Pancreas (tissue), 10 donors: ENCODE data around the gene PANK1. TPM values are rescaled to one million over a fixed set of nuclear protein-coding genes. Genes with fewer than 3 reads are reported as not detected.

Source experiments
- ATAC-seq, 4 donors: fragments of 200-7000 bp; cut with Tn5 transposase; one replicate each; pipeline versions ENCODE4 v1.8.0 to v1.9.1; 2020; ENCODE audit warnings: mild to moderate bottlenecking in 4 of 4, moderate library complexity in 4 of 4
- DNase-seq, 6 donors: peaks; one replicate each; pipeline ENCODE4 v3.0.0-alpha.2; 2020
- FAIRE-seq: peaks from 2 replicates; lab custom pipeline; 2012; peaks lifted over from hg19 to GRCh38; lab: Jason Lieb, UNC
- H3K27ac ChIP-seq, 4 donors: fragments of 200-600 bp; sonication (generic); 1 replicate in 3 of 4; 2 replicates in 1 of 4; pipeline versions ENCODE4 v1.5.0 to v1.8.0; 2020
- H3K27me3 ChIP-seq, 4 donors: fragments of 200-600 bp; one replicate each; pipeline ENCODE4 v1.8.0; 2021
- H3K36me3 ChIP-seq, 3 donors: fragments of 200-600 bp; sonication (generic) in 1 of 3; one replicate each; pipeline versions ENCODE4 v1.5.0 to v1.8.0; 2020 to 2021
- H3K4me1 ChIP-seq, 3 donors: fragments of 200-600 bp; one replicate each; pipeline ENCODE4 v1.8.0; 2021
- H3K4me3 ChIP-seq, 4 donors: fragments of 200-600 bp; sonication (generic) in 2 of 4; one replicate each; pipeline versions ENCODE4 v1.5.0 to v1.8.0; 2020 to 2021
- H3K9me3 ChIP-seq, 4 donors: fragments of 200-600 bp; one replicate each; pipeline ENCODE4 v1.8.0; 2021
- CTCF ChIP-seq, 4 donors: fragments of 200-600 bp; sonication (generic) in 3 of 4; IDR thresholded peaks; one replicate each; pipeline versions ENCODE4 v1.5.0 to v1.8.0; 2021; ENCODE audit warnings: antibody characterized with exemption in 4 of 4
- WGBS, 2 donors: extraction: QIAGEN DNeasy Blood & Tissue Kit; methylation state at CpG; one replicate each; pipeline ENCODE4 v1.1.7; 2013; 5-methylcytosine and 5-hydroxymethylcytosine counted together
- intact Hi-C, 3 donors: fragments of 100-400 bp; cut with DNase I; formaldehyde crosslinking; loops; one replicate each; pipeline versions ENCODE4 v1.11.1 to v1.14.2; 2022
- polyA plus RNA-seq, 2 donors: library from polyadenylated mRNA; stranded (reverse); fragments of 200-250 nt; gene quantifications; one replicate each; pipeline ENCODE4 v1.2.3, GENCODE V29; 2013
- total RNA-seq, 6 donors: library from RNA; stranded (reverse); fragmentation: NEBNext Ultra II Directional in 4 of 6; extraction: Animal tissue kit (Norgen Biotek cat#: 25700) in 4 of 6; gene quantifications; one replicate each; pipeline versions ENCODE4 v1.2.1 to v1.2.4, GENCODE V29; 2021 to 2023
- donor health status: healthy with polysubstance abuse.
- donor health status: DM: no; HTN: no; CAD: no; lungs with moderate emphysema.
- donor health status: DM: no; HTN: no; CAD: no.
- donor health status: control.
- donor health status: control.
- donor health status: Bipolar disorder and iron deficiency.
- donor health status: DM: yes; HTN: yes; CAD: no.
- donor health status: DM: no; HTN: no; CAD: no.
- donor health status: DM: no; HTN: no; CAD: no.
- donor health status: DM: yes; HTN: yes; CAD: no.

PANK1 gene
- total and polyA plus RNA-seq, 8 donors = 0.46 to 3.5 (median 2.3) TPM

- WGBS, 2 donors = 59 to 68% methylated on average over 3 of the region's 3 CpGs
- intact Hi-C loops = no loop called here
These were observed 18.1 kb upstream of the PANK1 start for GRCh38 chr10:89663144-89663543.

GRCh38 chr10:89662596-89662995, 17.6 kb upstream of the PANK1 start:
- DNase-seq (no peak), ATAC-seq (no peak), FAIRE-seq (no peak)
- Histone ChIP-seq H3K4me1 (no peaks in the 10 kb centered on the region), H3K27me3 (no peaks in the 10 kb centered on the region), H3K9me3 (no peaks in the 10 kb centered on the region), H3K4me3 (no peak overlapping the region), H3K36me3 (no peaks in the 10 kb centered on the region), H3K27ac (no peak overlapping the region)
- whole genome bisulfite sequencing, 2 donors = 90 to 98% methylated on average over 2 of the region's 2 CpGs
- TF ChIP-seq CTCF (IDR thresholded peaks at IDR 0.05) = no peak
- intact Hi-C loops = no loop called here

More at GRCh38 chr10:89663144-89663543, 18.1 kb upstream of the PANK1 start:
- H3K36me3 ChIP-seq = no peaks in the 10 kb centered on the region
- H3K27me3 ChIP-seq = no peaks in the 10 kb centered on the region
- FAIRE-seq (no peak), DNase-seq (no peak), ATAC-seq (no peak)
- H3K4me3 ChIP-seq = no peak overlapping the region
- no peak overlapping the region for H3K27ac ChIP-seq
- TF ChIP-seq CTCF (IDR thresholded peaks at IDR 0.05) = no peak
- H3K4me1 ChIP-seq = no peaks in the 10 kb centered on the region
- no peaks in the 10 kb centered on the region for H3K9me3 ChIP-seq

DNA sequence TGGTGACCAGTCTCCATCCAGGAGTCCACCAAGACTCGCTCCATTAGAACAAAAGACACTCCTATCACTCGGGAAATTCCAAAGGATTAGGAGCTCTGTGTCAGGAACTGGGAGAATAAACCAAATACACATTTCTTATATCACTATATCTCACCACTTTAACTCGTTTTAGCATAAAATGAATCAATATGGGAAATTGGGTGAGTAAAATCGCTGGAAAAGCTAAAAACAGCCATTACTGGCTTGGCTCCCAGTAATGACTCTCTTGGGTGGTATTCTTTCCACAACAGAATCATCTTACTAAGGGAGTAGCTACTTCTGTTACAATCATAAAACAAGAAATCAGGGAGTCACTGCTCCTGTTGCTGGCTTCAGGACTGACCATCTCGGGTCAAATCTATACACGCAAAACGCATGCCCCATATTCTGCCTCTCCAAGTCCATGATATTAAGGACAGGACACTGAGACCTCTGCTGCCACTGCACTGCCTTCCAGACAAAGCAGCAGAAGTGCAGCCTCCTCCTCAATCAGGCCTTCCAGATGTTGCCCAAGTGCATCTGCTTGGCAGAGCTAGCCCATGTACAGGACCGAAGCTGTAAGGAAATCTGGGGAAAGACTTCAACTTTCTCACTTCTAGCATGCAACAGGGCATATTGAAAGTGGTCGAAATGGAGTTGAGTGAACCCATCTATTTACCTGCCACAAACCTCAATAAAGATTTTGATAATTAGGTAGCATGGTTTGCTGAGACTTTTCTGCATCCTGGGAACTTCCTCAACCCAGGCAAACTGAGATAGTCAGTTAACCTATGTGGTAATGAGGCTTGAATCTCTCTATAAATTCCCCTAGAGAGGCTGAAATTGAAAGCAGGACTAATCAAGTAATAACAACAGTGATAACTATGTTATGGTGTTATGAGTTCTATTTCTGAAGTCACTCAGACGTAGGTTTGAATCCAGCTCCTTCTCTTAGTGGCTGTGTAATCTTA, 14.4 kb upstream of the PANK1 start:
- no peak for DNase-seq
- H3K36me3 ChIP-seq = no peaks in the 10 kb centered on the region
- no peaks in the 10 kb centered on the region for H3K4me1 ChIP-seq
- H3K27me3 ChIP-seq = no peaks in the 10 kb centered on the region
- FAIRE-seq = no peak
- H3K27ac ChIP-seq = no peak overlapping the region
- H3K9me3 ChIP-seq = no peaks in the 10 kb centered on the region
- ATAC-seq = no peak
- intact Hi-C loops = no loop called here
- TF ChIP-seq CTCF (IDR thresholded peaks at IDR 0.05) = no peak
- WGBS, 2 donors = 78 to 82% methylated on average over 10 of the region's 10 CpGs
- H3K4me3 ChIP-seq = no peak overlapping the region

DNA sequence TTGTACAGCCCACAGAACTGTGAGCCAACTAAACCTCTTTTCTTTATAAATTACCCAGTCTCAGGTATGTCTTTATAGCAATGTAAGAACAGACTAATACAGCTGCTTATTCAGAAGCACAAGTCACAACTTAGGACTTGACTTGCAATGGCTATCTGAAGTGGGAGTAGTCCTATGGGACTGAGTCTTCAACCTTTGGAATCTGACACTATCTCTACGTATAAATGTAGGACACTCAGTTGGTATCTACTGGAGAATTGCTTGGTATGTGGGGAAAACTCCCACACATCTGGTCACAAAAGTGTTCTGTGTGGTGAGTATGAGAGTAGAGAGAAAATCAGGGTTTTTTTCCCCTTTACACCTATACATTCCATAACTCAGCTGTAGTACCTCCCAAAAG, 12.3 kb upstream of the PANK1 start:
- H3K36me3 ChIP-seq = no peaks in the 10 kb centered on the region
- no peak for TF ChIP-seq CTCF (IDR thresholded peaks at IDR 0.05)
- no peaks in the 10 kb centered on the region for H3K9me3 ChIP-seq
- no peak for FAIRE-seq
- no peak overlapping the region for H3K27ac ChIP-seq
- no peaks in the 10 kb centered on the region for H3K27me3 ChIP-seq
- no peak for ATAC-seq
- WGBS, 2 donors = 67 to 90% methylated on average over 1 of the region's 1 CpG
- DNase-seq = no peak
- H3K4me1 ChIP-seq = no peaks in the 10 kb centered on the region
- H3K4me3 ChIP-seq = no peak overlapping the region
- intact Hi-C loops = no loop called here

- no peaks in the 10 kb centered on the region for H3K36me3 ChIP-seq
- no peak for ATAC-seq
- H3K4me1 ChIP-seq = no peaks in the 10 kb centered on the region
- intact Hi-C loops = no loop called here
- H3K9me3 ChIP-seq = no peaks in the 10 kb centered on the region
- H3K4me3 ChIP-seq = no peak overlapping the region
- DNase-seq = no peak
- FAIRE-seq = no peak
- H3K27me3 ChIP-seq = no peaks in the 10 kb centered on the region
- H3K27ac ChIP-seq = no peak overlapping the region
- 37 to 41% methylated on average over 1 of the region's 1 CpG for WGBS, 2 donors
- TF ChIP-seq CTCF (IDR thresholded peaks at IDR 0.05) = no peak
These were observed 10.7 kb upstream of the PANK1 start for GRCh38 chr10:89655722-89656121.
